A673 (cell line): ENCODE data around the gene HMGCL. TPM values are rescaled to one million over a fixed set of nuclear protein-coding genes. Genes with fewer than 3 reads are reported as not detected.

Experiments used
- BruUV-seq: library from RNA; stranded (reverse); fragments of 400-500 nt; replicated peaks from 2 replicates; lab custom pipeline; 2021; lab: Mats Ljungman, UMichigan
- CTCF ChIA-PET: fragments of 300-600 bp; sonication (Branson Sonifier 250); formaldehyde crosslinking; loops from one replicate; lab custom pipeline; 2022; ENCODE audit warnings: antibody characterized with exemption; lab: Charles Lee
- POLR2A ChIA-PET: fragments of 300-600 bp; sonication (Branson Sonifier 250); formaldehyde crosslinking; loops from one replicate; lab custom pipeline; 2022; ENCODE audit warnings: antibody characterized with exemption; ENCODE audit not compliant: low non-redundant PET; lab: Charles Lee
- DNase-seq: peaks from one replicate; pipeline ENCODE4 v3.0.0-alpha.2; 2015; ENCODE audit warnings: low spot score
- H3K27ac ChIP-seq: fragments of 200-600 bp; sonication (generic); 2 replicates; pipeline ENCODE4 v1.5.1; 2016; ENCODE audit warnings: mixed run types, low read depth, mild to moderate bottlenecking, mixed read lengths, antibody characterized with exemption, low read length; ENCODE audit not compliant: poor library complexity, severe bottlenecking
- H3K27me3 ChIP-seq: fragments of 200-600 bp; sonication (generic); replicated peaks from 2 replicates; pipeline ENCODE4 v1.6.1; 2017; ENCODE audit warnings: mixed run types, low read depth, mild to moderate bottlenecking, mixed read lengths, antibody characterized with exemption, low read length; ENCODE audit not compliant: insufficient read depth, poor library complexity
- H3K36me3 ChIP-seq: fragments of 200-600 bp; sonication (generic); 2 replicates; pipeline ENCODE4 v1.6.1; 2016; ENCODE audit warnings: mixed run types, mild to moderate bottlenecking, mixed read lengths, antibody characterized with exemption, low read length; ENCODE audit not compliant: insufficient read depth, poor library complexity, severe bottlenecking
- H3K4me1 ChIP-seq: fragments of 200-600 bp; sonication (generic); 2 replicates; pipeline ENCODE4 v1.6.1; 2017; ENCODE audit warnings: mixed run types, mild to moderate bottlenecking, mixed read lengths, antibody characterized with exemption, low read length; ENCODE audit not compliant: insufficient read depth, poor library complexity, severe bottlenecking
- H3K4me3 ChIP-seq: fragments of 200-600 bp; sonication (generic); 2 replicates; pipeline ENCODE4 v1.5.1; 2016; ENCODE audit warnings: low read depth, mixed run types, mild to moderate bottlenecking, mixed read lengths, low read length; ENCODE audit not compliant: poor library complexity, severe bottlenecking
- H3K9me3 ChIP-seq: fragments of 200-600 bp; sonication (generic); 2 replicates; pipeline ENCODE4 v1.6.1; 2016; ENCODE audit warnings: mixed run types, low read depth, mild to moderate bottlenecking, mixed read lengths, antibody characterized with exemption, low read length; ENCODE audit not compliant: poor library complexity, severe bottlenecking
- EZH2 ChIP-seq: fragments of 200-600 bp; sonication (generic); IDR thresholded peaks from 2 replicates; pipeline ENCODE4 v1.6.1; 2017; ENCODE audit warnings: borderline replicate concordance, low read depth, mild to moderate bottlenecking, mixed read lengths, antibody characterized with exemption, low read length; ENCODE audit not compliant: poor library complexity, severe bottlenecking
- intact Hi-C: fragments of 100-400 bp; cut with micrococcal nuclease; formaldehyde crosslinking; loops from one replicate; pipeline ENCODE4 v1.10.0; 2022; ENCODE audit not compliant: unreplicated experiment
- total RNA-seq: library from RNA; stranded (reverse); gene quantifications from 2 replicates; pipeline ENCODE4 v1.2.3, GENCODE V29; 2021
- TF ChIP-seq, protein P1 (sequence below): fragments of 300-800, 200-600 bp; sonication (generic); conservative IDR thresholded peaks from 2 replicates; pipeline ENCODE4 v1.5.1; 2017; ENCODE audit warnings: low read depth, mild to moderate bottlenecking, antibody characterized with exemption, low read length, moderate library complexity, mixed read lengths

Gene HMGCL
- total RNA-seq, 1 experiment from 2014 or later = 13.9 TPM

GRCh38 chr1:23807453-23807852 lies 17.8 kb downstream of the HMGCL start:
- BruUV-seq = no TSS peak
- no peaks in the 10 kb centered on the region for H3K36me3 ChIP-seq
- intact Hi-C loops = loop anchor here (5.0 kb wide), 1 partner anchor 110 kb away; no protein-coding TSS in a partner anchor
- ChIA-PET POLR2A (no interaction called here), CTCF (interaction anchor here (0.5 kb wide), 1 partner anchor 90 kb away, joined by 4 read pairs; no protein-coding TSS in a partner anchor)
- no peaks in the 10 kb centered on the region for H3K4me1 ChIP-seq
- no peak overlapping the region for H3K4me3 ChIP-seq
- H3K9me3 ChIP-seq = no peaks in the 10 kb centered on the region
- H3K27ac ChIP-seq = no peak overlapping the region
- H3K27me3 ChIP-seq = no peaks in the 10 kb centered on the region
- TF ChIP-seq, protein P1, sequence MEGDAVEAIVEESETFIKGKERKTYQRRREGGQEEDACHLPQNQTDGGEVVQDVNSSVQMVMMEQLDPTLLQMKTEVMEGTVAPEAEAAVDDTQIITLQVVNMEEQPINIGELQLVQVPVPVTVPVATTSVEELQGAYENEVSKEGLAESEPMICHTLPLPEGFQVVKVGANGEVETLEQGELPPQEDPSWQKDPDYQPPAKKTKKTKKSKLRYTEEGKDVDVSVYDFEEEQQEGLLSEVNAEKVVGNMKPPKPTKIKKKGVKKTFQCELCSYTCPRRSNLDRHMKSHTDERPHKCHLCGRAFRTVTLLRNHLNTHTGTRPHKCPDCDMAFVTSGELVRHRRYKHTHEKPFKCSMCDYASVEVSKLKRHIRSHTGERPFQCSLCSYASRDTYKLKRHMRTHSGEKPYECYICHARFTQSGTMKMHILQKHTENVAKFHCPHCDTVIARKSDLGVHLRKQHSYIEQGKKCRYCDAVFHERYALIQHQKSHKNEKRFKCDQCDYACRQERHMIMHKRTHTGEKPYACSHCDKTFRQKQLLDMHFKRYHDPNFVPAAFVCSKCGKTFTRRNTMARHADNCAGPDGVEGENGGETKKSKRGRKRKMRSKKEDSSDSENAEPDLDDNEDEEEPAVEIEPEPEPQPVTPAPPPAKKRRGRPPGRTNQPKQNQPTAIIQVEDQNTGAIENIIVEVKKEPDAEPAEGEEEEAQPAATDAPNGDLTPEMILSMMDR = no peak
- TF ChIP-seq EZH2 = no peak
- no peak for DNase-seq

DNA sequence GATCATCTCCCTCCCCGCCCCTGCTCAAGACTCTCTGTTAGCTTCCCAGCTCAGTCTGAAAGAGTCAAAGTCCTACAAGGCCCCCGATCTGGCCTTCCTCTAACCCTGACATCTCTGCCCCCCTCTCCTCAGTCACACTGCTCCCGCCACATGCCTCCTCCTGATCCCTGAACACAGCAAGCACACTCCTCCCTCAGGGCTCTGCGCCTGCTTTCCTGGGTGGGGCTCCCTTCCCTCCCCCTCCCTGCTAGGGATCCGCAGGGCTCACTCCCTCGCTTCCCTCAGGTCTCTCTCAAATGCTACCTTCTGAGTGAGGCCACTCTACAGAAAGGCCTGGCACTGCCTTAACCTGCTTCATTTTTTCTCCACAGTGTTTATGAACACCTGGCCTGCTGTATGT lies 18.9 kb downstream of the HMGCL start:
- Histone ChIP-seq H3K27me3 (no peaks in the 10 kb centered on the region), H3K36me3 (no peaks in the 10 kb centered on the region), H3K4me1 (peaks cover 6% of the 10 kb centered on the region), H3K4me3 (no peak overlapping the region), H3K27ac (no peak overlapping the region), H3K9me3 (no peaks in the 10 kb centered on the region)
- no peak for DNase-seq
- intact Hi-C loops = loop anchor here (5.0 kb wide), 1 partner anchor 111 kb away; no protein-coding TSS in a partner anchor
- no peak for TF ChIP-seq EZH2
- TF ChIP-seq, protein P1 = no peak
- no TSS peak for BruUV-seq
- CTCF ChIA-PET = no interaction called here
- POLR2A ChIA-PET = interaction anchor here (0.6 kb wide), 1 partner anchor 17 kb away, joined by 7 read pairs; no protein-coding TSS in a partner anchor

DNA sequence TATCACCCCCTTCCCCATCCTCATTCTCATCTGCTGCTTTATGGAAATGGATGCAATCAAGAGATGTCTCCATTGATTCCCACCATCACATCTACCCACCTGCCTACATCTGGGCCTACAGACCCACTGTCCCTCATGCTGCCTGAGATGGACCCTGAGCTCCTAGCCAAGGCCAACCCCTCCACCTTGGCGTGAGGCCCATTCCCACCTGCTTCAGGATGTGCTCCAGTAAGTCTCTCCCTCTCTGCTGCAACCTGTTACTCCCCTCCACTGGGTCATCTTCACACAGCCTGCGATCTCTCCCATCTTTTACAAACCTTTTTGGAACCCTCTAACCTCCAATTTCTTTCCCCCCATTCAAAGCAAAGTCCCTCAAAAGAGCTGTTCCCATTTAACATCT lies 20.2 kb downstream of the HMGCL start:
- Histone ChIP-seq H3K27me3 (no peaks in the 10 kb centered on the region), H3K27ac (no peak overlapping the region), H3K4me1 (peaks cover 8% of the 10 kb centered on the region), H3K4me3 (no peak overlapping the region), H3K36me3 (no peaks in the 10 kb centered on the region), H3K9me3 (no peaks in the 10 kb centered on the region)
- BruUV-seq = no TSS peak
- DNase-seq = no peak
- ChIA-PET CTCF (no interaction called here), POLR2A (no interaction called here)
- intact Hi-C loops = loop anchor here (5.0 kb wide), 1 partner anchor 112 kb away; no protein-coding TSS in a partner anchor
- TF ChIP-seq, protein P1 = no peak
- TF ChIP-seq EZH2 = no peak
